GM19328 (cell line): Measurements from ENCODE around the gene NRXN3.
"Not testable (repeated sequence)": the region's sequence is repeated elsewhere in the genome, so short reads cannot be mapped to it uniquely, and the experiment has no call there.

Source experiments
- ATAC-seq: cut with Tn5 transposase; IDR thresholded peaks from one replicate; pipeline ENCODE4 v1.9.1; 2021; ENCODE audit warnings: mild to moderate bottlenecking, moderate library complexity; ENCODE audit not compliant: unreplicated experiment

The NRXN3 gene

DNA sequence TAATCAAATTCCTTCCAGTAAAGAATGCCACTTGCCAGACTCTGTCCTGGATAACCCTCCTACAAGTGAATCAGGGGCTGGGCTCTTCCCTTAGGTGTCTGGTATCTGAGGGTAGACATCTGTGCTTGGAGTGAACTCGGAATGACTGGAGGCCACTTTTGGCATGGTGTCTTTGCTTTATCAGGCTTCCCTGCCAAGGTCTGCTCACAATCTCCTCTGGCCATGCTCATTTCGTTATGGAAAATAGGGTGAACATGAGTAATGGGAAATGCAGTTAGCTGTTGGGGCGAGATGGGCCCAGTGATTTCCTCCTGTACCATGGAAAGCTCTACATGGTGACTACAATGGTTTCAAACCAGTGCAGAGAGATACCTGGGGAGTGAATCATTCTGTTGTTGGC lies 212.9 kb downstream of the NRXN3 start:
- no peak for ATAC-seq

DNA sequence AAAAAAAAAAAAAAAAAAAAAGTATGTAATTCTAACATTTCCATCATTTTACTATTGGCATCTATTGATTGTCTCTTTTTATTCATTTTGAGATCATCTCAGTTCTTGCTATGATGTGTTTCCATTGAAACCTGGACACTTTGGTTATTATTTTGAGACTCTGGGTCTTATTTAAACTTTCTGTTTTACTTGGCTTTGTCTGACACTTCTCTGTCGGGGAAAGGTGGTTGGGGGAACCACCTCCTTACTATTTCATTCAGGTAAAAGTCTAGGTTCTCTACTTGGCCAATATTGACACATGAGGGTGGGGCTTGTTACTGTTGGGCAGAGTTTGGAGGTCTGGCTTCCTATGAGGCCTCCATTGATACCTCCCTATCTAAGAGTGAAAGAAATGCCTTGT lies 228.0 kb downstream of the NRXN3 start:
- no peak for ATAC-seq

DNA sequence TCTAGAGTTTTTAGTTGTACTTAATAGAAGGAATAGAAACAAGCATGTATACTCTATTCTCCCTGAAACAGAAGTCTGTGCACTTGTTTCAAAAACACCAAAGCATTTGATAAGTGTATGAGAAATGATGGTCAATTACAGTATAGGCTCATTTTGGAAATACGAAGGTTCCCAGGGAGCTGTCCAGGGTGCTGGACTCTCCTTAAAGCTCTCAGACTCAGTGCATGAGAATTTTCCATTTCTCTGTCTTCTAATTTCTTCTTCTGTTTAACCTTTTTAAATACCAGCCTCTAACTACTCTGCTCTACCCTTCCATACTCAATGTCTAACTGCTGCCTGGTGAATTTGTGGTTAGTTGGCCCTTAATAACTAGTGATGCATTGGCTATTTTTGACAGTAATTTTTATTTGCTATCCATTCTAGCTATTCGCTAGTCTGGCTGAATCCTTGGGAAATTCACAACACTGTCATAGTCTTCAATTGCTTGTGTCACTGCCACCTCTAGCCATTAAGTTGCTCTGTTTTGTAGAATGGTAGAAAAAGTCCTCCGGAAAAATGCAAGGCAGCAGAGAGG lies 229.2 kb downstream of the NRXN3 start:
- no peak for ATAC-seq

DNA sequence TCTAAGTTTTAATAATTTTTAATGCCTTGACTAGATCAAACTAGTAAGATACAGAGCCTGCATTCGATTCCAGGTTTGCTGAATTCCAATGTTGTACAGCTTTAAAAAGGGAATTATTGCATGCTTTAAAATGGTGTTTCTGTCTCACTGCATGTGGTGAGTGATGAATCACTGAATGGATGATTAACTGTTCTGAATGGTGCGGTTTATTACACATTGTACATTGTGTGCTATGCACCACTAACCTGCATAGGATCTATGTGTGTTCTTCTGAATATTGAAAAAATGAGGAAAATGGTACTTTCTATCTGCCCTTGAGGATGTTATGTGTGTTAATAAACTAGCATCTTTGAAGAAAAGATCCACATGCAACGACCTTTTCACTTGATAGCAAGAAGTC lies 231.7 kb downstream of the NRXN3 start:
- ATAC-seq: no peak

DNA sequence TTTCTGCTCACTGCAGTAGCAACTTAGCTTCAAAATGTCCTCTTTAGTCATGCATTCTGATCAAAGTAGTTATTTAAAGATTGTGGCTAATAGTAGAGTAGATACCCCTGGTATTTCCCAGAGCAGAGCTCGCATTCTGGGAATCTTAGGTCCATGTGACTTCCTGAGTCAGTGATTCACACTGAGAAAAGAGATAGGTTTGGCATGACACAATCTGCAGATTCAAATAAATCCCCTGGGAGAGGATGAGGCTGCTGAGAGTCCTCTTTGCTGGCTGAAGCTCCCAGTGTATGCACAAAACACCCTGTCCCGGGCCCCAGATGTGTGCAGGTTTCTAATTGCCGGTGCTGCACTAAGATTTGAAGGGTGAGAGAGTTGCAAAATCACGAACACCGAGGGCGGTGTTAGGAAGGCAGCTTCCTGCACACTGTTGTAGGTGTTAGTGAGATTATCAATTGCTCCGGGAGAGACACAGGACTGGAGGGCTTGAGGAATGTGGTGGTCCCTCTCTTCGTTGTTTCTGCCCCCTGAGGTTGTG lies 233.2 kb downstream of the NRXN3 start:
- ATAC-seq: peak; percentile 55

DNA sequence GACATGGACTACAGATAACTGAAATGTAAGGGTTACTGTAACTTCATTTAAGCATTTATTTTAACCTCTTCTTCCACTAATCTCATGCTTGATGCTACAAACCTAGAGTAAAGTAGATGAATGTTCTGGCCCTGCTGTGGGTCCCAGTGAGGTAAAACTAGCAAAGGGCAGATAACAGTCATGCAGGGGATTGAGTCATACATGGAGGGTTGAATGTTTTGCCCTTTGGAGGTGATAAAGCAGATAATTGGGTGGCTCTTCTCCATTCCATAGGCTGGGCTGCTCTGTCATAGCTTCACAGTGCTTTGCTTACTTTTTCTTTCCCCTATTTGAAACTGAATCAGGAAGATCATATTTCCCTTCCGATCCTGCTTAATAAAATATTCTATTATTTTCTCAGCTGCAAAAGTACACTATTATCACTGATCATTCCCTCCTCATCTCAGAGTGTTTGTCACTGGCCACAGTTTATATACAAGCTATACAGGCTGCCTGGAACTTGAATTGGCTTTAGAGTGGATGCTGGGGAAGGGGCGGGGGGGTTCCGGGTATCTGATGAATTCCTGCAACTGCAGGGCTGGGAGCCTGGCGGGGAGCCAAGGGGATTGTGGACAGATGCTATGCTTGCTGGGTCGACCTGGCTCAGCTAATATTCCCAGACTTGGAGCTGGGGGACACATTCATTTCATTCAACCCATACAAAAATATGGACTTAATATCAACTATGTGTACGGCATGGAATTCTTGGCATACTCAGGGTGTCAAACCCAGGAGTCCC lies 235.1 kb downstream of the NRXN3 start:
- no peak for ATAC-seq

DNA sequence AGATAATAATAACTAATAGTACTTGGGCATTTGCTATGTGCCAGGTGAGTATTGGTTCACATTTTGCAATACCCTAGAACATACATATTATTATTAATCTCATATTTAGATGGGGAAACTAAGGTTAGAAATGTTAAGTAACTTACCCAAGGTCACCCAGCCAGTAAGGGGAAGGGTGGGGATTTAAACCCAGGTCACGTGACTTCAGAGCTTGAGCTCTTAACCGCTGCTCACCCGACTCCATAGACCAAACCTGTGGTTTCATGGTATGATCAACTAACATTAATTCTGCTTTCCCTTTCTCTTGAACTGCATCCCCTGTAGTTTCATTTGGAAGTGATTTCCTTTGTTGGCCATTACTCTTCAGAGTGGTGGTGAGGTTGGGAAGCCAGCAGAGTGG lies 242.3 kb downstream of the NRXN3 start:
- ATAC-seq: no peak

DNA sequence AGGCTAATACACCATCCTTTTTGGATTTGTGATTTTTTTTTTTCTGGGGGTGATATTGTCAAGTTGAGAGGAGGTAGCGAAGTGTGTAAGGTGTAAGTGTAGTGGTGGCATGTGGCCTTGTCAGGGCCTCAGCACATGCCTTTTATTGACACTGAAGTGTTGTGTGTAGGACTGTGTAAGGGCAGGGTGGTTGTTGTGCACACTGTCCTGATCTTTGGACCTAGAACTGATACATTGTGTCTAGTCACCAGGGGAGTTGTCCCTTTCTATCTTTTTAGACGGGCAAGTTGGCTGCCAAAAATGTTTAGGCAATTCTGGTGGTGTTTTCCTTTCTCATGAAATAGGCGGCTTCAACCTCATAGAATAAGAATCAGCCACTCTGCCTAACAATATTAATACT lies 244.0 kb downstream of the NRXN3 start:
- ATAC-seq: no peak

DNA sequence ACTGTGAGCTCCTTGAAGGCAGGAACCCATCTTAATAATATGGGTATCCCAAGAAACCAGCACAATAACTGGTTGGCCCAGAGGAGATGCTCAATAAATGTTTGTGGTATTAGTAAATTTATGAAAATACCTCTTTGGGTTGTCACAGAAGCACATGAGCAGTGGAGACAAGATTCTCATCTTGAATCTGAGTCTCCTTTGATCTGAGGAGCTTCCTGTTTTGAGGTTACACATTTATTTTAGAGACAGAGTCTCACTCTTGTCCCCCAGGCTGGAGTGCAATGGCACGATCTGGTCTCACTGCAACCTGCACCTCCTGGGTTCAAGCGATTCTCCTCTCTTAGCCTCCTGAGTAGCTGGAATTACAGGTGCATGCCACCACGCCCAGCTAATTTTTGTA lies 247.4 kb downstream of the NRXN3 start:
- ATAC-seq: no peak

DNA sequence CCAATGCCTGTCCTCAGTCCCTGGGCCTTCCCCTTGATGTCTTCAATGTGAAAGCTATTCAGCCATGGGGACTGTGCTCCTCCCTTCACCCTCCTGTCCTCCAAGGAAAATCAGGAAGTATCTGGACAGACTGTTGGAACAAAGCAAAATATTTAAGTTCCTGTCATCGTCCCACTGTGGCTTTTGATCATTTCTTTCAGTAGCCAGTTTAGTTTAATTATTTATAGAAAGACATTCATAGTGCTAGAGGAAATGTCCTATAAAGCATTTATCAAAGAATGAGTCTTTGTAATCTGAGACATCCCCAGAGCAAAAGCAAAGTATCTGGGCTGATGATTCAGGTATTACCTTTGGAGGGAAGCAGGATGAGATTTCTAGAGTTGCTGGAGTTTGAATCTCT lies 254.1 kb downstream of the NRXN3 start:
- ATAC-seq: no peak

DNA sequence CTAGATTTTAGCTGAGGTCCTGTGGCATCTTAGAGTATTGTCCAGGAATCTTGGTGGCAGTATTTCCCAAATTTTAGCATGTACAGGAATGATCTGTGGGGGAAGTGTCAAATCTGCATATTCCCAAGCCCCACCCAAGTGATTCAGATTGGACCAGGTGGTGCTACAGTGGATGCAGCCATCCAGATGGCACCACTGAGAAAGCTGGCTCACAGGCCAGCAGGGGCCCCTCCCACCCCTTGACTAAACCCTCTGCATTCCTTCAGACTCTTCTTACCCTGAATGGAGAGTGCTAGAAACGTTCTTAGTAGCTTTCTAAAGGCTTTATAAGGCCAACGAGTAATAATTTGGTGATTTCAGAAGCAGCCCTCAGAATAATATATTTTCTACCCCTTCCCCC lies 255.2 kb downstream of the NRXN3 start:
- no peak for ATAC-seq

DNA sequence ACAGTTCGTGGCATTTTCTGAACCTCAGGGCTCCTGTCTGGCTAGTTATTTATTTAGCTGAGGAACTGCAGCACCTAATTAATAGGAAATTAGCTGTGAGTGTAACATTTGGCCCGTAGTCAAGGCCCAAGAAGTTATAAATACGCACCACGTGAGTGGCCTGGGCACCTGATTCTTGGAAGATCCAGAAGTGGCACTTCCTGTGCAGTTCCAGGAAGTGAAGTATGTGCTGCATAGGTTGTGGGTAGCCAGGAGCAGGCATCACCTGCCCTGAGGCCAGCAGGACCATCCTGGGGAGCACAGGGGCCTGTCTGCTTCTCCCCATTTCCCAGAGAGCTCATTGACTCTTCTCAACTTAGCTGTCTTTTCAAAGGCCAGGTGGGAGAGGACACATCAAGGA lies 255.6 kb downstream of the NRXN3 start:
- no peak for ATAC-seq

DNA sequence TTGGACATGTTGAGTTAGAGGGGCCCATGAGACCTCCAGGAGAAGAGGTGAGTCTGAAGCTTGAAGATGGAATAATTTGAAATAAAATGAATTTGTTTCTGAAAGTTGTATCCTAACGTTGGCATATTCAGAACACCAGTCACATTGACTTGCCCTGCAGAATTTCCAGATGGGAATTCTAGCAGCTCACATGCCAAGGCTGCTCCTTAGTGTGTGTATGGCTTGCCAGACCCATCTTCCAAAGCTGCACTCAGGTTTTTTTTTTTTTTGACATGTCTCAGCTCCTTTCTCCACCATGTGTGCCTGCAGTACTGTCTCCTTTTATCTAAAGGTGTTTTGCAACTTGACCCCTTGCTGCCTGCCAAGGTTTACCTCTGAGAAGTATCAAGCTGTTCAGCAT lies 261.9 kb downstream of the NRXN3 start:
- no peak for ATAC-seq

DNA sequence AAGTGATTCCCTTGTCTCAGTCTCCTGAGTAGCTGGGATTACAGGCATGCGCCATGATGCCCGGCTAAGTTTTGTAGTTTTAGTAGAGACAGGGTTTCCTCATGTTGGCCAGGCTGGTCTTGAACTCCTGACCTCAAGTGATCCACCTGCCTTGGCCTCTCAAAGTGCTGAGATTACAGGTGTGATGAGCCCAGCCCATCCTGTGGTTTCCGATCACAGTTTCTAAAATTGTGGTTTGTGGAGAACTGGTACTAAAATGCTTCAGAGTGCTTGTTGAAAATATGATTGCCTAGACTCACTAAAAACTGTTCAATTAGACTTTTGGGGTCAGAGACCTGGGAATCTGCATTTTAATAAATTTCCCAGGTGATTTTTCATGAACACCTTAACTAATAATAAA lies 267.3 kb downstream of the NRXN3 start:
- not testable (repeated sequence) for ATAC-seq

DNA sequence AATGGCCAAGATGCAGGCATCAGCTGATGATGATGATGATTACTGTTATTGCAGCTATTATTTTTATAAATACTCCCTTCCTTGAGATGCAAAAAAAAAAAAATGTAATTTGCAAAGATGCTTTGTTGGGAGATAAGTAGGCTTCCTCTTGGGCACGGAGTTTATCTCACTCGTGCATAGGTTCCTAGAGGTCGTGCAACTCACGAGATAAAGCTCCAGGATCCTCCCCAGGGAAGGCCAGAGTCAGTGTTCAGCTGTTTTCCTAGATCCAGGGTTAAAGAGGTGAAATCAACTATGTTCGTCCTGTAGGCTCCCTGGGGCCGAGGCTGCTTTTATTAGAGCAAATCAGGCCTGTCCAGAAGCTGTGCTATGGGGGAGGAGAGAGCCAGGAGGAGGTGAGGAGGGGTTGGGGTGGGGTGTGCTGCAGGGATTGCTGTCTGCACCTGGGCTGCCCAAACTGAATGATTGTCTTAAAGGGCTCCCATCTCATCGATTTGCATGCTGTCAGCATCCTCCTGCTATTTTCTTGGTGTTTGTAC lies 270.3 kb downstream of the NRXN3 start:
- ATAC-seq: no peak

DNA sequence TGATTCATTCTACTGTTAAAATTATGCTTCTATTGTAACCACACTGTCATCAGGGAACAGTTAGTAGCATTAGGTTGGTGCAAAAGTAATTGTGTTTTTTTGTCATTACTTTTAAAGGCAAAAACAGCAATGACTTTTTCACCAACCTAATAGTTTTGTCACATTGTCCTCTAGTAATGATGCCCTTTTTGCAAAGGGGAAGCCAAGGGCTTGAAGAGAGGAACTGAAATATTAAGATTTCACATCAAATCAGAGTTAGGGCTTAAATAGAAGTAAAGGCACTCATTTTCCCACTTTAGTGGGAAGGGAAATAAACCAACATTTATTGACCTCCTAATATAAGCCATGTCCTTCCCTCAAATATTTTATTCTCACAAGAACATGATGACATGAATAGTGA lies 273.7 kb downstream of the NRXN3 start:
- ATAC-seq: no peak

DNA sequence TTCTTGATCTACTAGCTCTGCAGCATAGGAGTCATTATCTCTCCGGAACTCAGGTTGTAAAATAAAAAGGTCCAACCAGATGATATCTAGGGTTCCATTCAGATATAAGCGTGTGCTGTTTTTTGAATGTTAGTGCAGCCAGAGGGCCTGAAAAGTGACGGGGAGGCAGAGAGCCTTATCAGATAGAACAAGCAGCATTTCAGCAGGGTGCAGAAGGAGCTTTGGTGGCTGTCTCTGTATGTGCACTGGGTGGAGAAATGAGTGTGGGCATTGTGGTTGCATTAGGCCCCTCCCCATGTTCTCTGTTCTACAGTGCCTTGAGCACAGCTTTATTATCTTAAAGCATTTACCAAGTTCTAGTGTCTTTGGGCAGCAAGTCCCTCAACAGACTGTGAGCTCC lies 275.1 kb downstream of the NRXN3 start:
- ATAC-seq: no peak

DNA sequence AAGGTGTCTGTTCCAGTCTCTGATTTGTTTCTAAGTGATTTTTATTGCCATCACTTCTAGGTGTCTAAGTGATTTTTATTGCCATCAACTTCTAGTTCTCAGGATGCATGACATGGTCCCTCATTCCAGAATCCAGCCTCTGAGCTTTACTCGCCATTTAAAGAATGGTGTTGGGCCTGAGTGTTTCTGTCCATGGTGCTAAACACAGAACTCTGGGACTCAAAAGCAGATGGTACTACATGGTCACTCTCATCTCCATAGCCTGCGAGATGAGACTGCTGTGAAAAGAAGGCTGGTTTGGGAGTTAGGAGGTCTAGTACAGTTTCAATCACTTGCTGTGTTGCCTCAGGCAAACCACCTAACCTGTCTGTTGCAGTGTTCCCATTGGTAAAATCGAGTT lies 276.6 kb downstream of the NRXN3 start:
- no peak for ATAC-seq

DNA sequence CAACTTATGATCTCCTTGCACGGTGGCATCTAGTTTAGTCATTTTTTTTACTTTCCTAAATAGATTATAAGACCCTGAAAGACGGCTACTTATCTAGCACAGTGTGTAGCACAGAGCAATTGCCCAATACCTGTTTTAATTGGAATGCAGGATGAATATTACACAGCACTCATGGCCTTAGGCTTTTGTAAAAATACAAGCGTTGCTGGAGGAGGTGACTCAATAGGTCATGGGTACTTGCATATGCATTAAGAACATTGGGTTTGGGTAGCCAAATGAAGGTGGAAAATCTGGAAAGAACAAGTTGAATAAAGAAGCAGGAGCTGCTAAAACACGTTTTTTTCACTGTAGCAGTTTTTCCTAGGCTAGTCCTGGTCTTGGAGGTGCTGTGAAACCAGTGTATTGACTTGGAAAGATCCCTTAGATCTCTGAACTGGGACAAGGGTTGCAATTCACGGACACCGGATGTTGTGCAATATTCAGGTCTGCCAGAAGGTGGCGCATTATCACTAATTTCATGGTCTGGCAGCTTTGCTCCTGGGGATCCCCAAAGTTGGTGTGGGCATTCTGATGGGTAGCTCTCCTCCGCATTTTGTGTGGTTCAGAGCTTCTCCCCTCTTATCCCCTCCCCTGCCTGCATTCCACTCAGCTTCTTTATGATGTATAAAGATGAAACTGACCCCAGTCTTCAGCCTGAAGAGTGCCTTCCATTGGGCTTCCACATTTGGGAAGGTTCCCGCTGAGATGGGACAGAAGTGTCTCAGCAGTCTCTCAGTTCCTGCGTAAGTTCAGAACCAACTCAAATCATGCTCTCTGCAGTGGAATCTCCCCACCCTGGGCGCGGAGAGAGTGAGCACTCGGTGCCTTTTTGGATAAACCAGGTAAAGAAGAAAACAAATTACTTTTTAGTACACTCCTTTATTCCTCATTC lies 278.3 kb downstream of the NRXN3 start:
- ATAC-seq: no peak

DNA sequence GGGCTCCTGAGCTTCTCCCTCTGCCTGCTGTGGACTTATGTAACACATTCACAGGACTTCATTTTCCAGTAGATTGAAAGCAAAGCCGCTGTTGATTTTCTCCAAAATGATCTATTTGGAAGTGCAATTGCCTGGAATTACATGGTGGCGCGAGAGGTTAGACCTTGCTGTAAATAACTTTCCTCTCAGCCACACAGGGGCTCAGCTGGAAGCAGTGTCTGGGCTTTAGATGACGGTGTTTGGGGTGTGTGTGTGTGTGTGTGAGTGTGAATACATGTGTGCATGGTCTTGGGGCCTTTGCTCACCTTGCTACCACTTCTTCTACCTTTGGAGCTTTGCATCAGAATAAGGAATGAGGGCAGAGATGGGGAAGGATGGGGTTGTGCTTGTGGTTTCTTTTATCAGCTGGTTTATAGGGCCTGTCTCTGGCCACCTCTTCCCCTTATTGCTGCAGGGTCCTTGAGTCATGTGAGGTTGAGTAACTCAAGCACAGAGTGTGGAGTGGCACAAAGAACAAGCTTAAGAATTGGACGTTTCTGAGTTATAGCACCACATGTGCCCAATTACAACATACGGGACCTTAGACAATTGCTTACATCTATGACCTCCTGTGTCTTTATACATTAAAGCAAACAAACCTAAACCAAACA lies 280.6 kb downstream of the NRXN3 start:
- ATAC-seq: no peak

DNA sequence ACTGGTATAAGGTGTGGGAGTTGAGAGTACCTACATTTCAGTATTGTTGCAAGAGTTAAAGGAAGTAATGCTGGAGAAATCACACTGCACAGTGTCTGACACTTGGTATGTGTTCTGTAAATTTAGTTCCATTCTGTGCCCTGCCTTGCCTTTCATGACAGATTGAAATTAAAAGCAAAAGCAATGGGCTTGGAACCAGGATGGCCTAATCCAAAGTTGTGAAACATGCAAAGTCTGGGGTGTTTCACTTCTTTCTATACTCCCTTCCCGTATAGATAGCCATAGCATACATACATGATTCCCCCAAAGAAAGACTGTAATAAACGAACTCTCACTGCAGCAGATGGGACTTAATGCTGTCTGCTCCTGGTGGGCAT lies 281.1 kb downstream of the NRXN3 start:
- ATAC-seq: no peak
